H1 (cell line): ENCODE measurements around the gene SOBP. TPM values are rescaled to one million over a fixed set of nuclear protein-coding genes. Genes with fewer than 3 reads are reported as not detected.

ENCODE experiments used
- CTCF ChIA-PET: fragments of 300-600 bp; sonication (Branson Sonifier 250); formaldehyde crosslinking; loops from one replicate; lab custom pipeline; 2021; ENCODE audit not compliant: partially characterized antibody; lab: Charles Lee
- POLR2A ChIA-PET: fragments of 300-600 bp; sonication (Branson Sonifier 250); formaldehyde crosslinking; loops from one replicate; lab custom pipeline; 2021; ENCODE audit warnings: inconsistent platforms; ENCODE audit not compliant: partially characterized antibody; lab: Charles Lee
- DNase-seq, 2 experiments: peaks; one replicate each; pipeline versions ENCODE4 v3.0.0 to v3.0.0-alpha.2; 2010 to 2022; ENCODE audit warnings: low spot score in 2 of 2, low read depth in 1 of 2, mixed read lengths in 1 of 2
- FAIRE-seq: peaks from 2 replicates; lab custom pipeline; 2011; peaks lifted over from hg19 to GRCh38; lab: Jason Lieb, UNC
- H2AFZ ChIP-seq: 2 replicates; pipeline ENCODE4 v1.8.1; 2012; ENCODE audit warnings: low read length, inconsistent platforms
- H2AK5ac ChIP-seq: 2 replicates; pipeline ENCODE4 v1.6.1; 2013; ENCODE audit warnings: low read depth, low read length
- H2BK120ac ChIP-seq: replicated peaks from 2 replicates; pipeline ENCODE3; 2013; ENCODE audit warnings: low read depth, low read length, inconsistent platforms
- H2BK12ac ChIP-seq: 2 replicates; pipeline ENCODE4 v1.6.1; 2013; ENCODE audit warnings: low read depth, low read length
- H2BK15ac ChIP-seq: 2 replicates; pipeline ENCODE4 v1.6.1; 2013; ENCODE audit warnings: low read length
- H2BK20ac ChIP-seq: 2 replicates; pipeline ENCODE4 v1.6.1; 2013; ENCODE audit warnings: low read length
- H2BK5ac ChIP-seq: 2 replicates; pipeline ENCODE4 v1.6.1; 2013; ENCODE audit warnings: low read depth, low read length
- H3K14ac ChIP-seq: 2 replicates; pipeline ENCODE4 v1.6.1; 2013; ENCODE audit warnings: inconsistent platforms; ENCODE audit not compliant: insufficient read length
- H3K18ac ChIP-seq: 2 replicates; pipeline ENCODE4 v1.6.1; 2013; ENCODE audit warnings: low read length; ENCODE audit errors: extremely low read depth
- H3K23ac ChIP-seq: 2 replicates; pipeline ENCODE4 v1.6.1; 2013; ENCODE audit warnings: inconsistent platforms; ENCODE audit not compliant: insufficient read length
- H3K23me2 ChIP-seq: 2 replicates; pipeline ENCODE4 v1.6.1; 2013; ENCODE audit warnings: low read depth, low read length
- H3K27ac ChIP-seq: 2 replicates; pipeline ENCODE4 v1.6.1; 2011; ENCODE audit warnings: low read depth, low read length, inconsistent platforms
- H3K27me3 ChIP-seq, 4 experiments: replicated peaks in 1 of 4; 1 replicate in 1 of 4; 2 replicates in 3 of 4; pipeline versions ENCODE4 v1.6.1 to v1.8.1; 2011 to 2013; ENCODE audit warnings: low read length in 3 of 4, mild to moderate bottlenecking in 3 of 4, inconsistent platforms in 2 of 4, mixed read lengths in 2 of 4, moderate library complexity in 1 of 4; ENCODE audit not compliant: control insufficient read depth in 3 of 4, insufficient read depth in 3 of 4; ENCODE audit errors: extremely low read depth in 1 of 4
- H3K36me3 ChIP-seq, 4 experiments: 2 replicates each; pipeline versions ENCODE4 v1.6.1 to v1.8.1; 2011 to 2013; ENCODE audit warnings: mild to moderate bottlenecking in 4 of 4, low read length in 3 of 4, moderate library complexity in 2 of 4, control low read depth in 1 of 4, inconsistent platforms in 1 of 4; ENCODE audit not compliant: insufficient read depth in 4 of 4, control insufficient read depth in 2 of 4
- H3K4ac ChIP-seq: replicated peaks from 2 replicates; pipeline ENCODE3; 2013; ENCODE audit warnings: low read length, low read depth, mixed read lengths, inconsistent platforms; ENCODE audit not compliant: insufficient read length
- H3K4me1 ChIP-seq, 4 experiments: replicated peaks in 1 of 4; 1 replicate in 1 of 4; 2 replicates in 3 of 4; pipeline versions ENCODE4 v1.6.1 to v1.8.1; 2011 to 2013; ENCODE audit warnings: low read length in 3 of 4, inconsistent platforms in 2 of 4, mixed read lengths in 1 of 4; ENCODE audit not compliant: insufficient read depth in 4 of 4, control insufficient read depth in 3 of 4
- H3K4me2 ChIP-seq, 2 experiments: 2 replicates each; pipeline versions ENCODE4 v1.6.1 to v1.8.1; 2011 to 2013; ENCODE audit warnings: low read depth in 2 of 2, low read length in 2 of 2, control low read depth in 1 of 2, inconsistent platforms in 1 of 2, mild to moderate bottlenecking in 1 of 2; ENCODE audit not compliant: insufficient read depth in 1 of 2
- H3K4me3 ChIP-seq, 4 experiments: fragments of 200-600, 300-600 bp in 1 of 4; sonication (generic), shearing (Covaris generic), sonication (Bioruptor Twin) in 1 of 4; 2 replicates each; pipeline versions ENCODE4 v1.5.1 to v1.8.1; 2011 to 2016; ENCODE audit warnings: low read length in 4 of 4, low read depth in 3 of 4, control low read depth in 2 of 4, inconsistent platforms in 2 of 4, mild to moderate bottlenecking in 2 of 4, mixed read lengths in 1 of 4, moderate library complexity in 1 of 4; ENCODE audit not compliant: insufficient read depth in 2 of 4; ENCODE audit errors: extremely low read depth in 1 of 4
- H3K56ac ChIP-seq: replicated peaks from 2 replicates; pipeline ENCODE3; 2013; ENCODE audit warnings: low read depth, mild to moderate bottlenecking, mixed read lengths, low read length, inconsistent platforms; ENCODE audit not compliant: insufficient read length
- H3K79me1 ChIP-seq: 2 replicates; pipeline ENCODE4 v1.6.1; 2013; ENCODE audit warnings: low read depth, low read length, control low read depth
- H3K79me2 ChIP-seq, 2 experiments: 2 replicates each; pipeline versions ENCODE4 v1.6.1 to v1.8.1; 2012 to 2013; ENCODE audit warnings: low read length in 2 of 2, mild to moderate bottlenecking in 2 of 2, inconsistent platforms in 1 of 2; ENCODE audit not compliant: insufficient read depth in 2 of 2, control insufficient read depth in 1 of 2
- H3K9ac ChIP-seq, 4 experiments: replicated peaks in 1 of 4; 1 replicate in 1 of 4; 2 replicates in 3 of 4; pipeline versions ENCODE4 v1.6.1 to v1.8.1; 2011 to 2013; ENCODE audit warnings: low read depth in 3 of 4, low read length in 3 of 4, control low read depth in 2 of 4, mild to moderate bottlenecking in 2 of 4, moderate library complexity in 2 of 4, inconsistent platforms in 1 of 4; ENCODE audit errors: extremely low read depth in 1 of 4
- H3K9me3 ChIP-seq, 2 experiments: 2 replicates each; pipeline versions ENCODE4 v1.6.1 to v1.8.1; 2012 to 2013; ENCODE audit warnings: mild to moderate bottlenecking in 2 of 2, moderate library complexity in 2 of 2, control low read depth in 1 of 2, inconsistent platforms in 1 of 2, low read depth in 1 of 2, low read length in 1 of 2, mixed read lengths in 1 of 2; ENCODE audit not compliant: insufficient read depth in 2 of 2
- H4K20me1 ChIP-seq, 2 experiments: replicated peaks in 1 of 2; 2 replicates each; pipeline versions ENCODE3 to v1.8.1; 2011 to 2013; ENCODE audit warnings: inconsistent platforms in 2 of 2, low read length in 2 of 2, mild to moderate bottlenecking in 1 of 2; ENCODE audit not compliant: insufficient read depth in 2 of 2, control insufficient read depth in 1 of 2
- H4K5ac ChIP-seq: 2 replicates; pipeline ENCODE4 v1.6.1; 2013; ENCODE audit warnings: low read length, low read depth, mixed read lengths, inconsistent platforms; ENCODE audit not compliant: insufficient read length
- H4K8ac ChIP-seq: 2 replicates; pipeline ENCODE4 v1.8.0; 2013; ENCODE audit warnings: mild to moderate bottlenecking, moderate library complexity, low read length, inconsistent platforms; ENCODE audit not compliant: insufficient read depth; ENCODE audit errors: extremely low read depth
- H4K91ac ChIP-seq: replicated peaks from 2 replicates; pipeline ENCODE3; 2013; ENCODE audit warnings: low read length, mixed read lengths, inconsistent platforms; ENCODE audit not compliant: insufficient read length
- HDAC2 ChIP-seq, 2 experiments: fragments of 300-600 bp in 1 of 2; sonication (generic) in 1 of 2; IDR thresholded peaks; 2 replicates each; pipeline ENCODE4 v1.6.1; 2011 to 2012; ENCODE audit warnings: low read depth in 2 of 2, low read length in 2 of 2, mild to moderate bottlenecking in 2 of 2, moderate library complexity in 2 of 2, borderline replicate concordance in 1 of 2, inconsistent platforms in 1 of 2
- KDM1A ChIP-seq: fragments of 200-600, 300-600 bp; sonication (generic); IDR thresholded peaks from 2 replicates; pipeline ENCODE4 v1.7.1; 2016; ENCODE audit warnings: mild to moderate bottlenecking, low read length, borderline replicate concordance
- MAX ChIP-seq: IDR thresholded peaks from 2 replicates; pipeline ENCODE4 v1.6.1; 2012; ENCODE audit warnings: inconsistent platforms
- NANOG ChIP-seq: IDR thresholded peaks from 2 replicates; pipeline ENCODE4 v1.6.1; 2011; ENCODE audit warnings: low read length, low read depth, mild to moderate bottlenecking, inconsistent platforms; ENCODE audit not compliant: insufficient read depth, poor library complexity, severe bottlenecking
- NRF1 ChIP-seq: IDR thresholded peaks from 2 replicates; pipeline ENCODE4 v1.6.1; 2011; ENCODE audit warnings: mild to moderate bottlenecking, low read depth, low read length, improper control_type of control experiment
- SP1 ChIP-seq: IDR thresholded peaks from 2 replicates; pipeline ENCODE4 v1.6.1; 2011; ENCODE audit warnings: low read depth, low read length
- SP2 ChIP-seq: IDR thresholded peaks from 2 replicates; pipeline ENCODE4 v1.6.1; 2012; ENCODE audit warnings: mild to moderate bottlenecking, low read length, inconsistent platforms
- SP4 ChIP-seq: IDR thresholded peaks from 2 replicates; pipeline ENCODE4 v1.6.1; 2012; ENCODE audit warnings: low read length, inconsistent platforms
- SRF ChIP-seq: IDR thresholded peaks from 2 replicates; pipeline ENCODE4 v1.6.1; 2011; ENCODE audit warnings: mild to moderate bottlenecking, low read depth, low read length, moderate library complexity
- TCF12 ChIP-seq: IDR thresholded peaks from 2 replicates; pipeline ENCODE4 v1.6.1; 2011; ENCODE audit warnings: low read depth, mild to moderate bottlenecking, low read length
- WGBS, 2 experiments: shearing (Covaris generic) in 1 of 2; methylation state at CpG; one replicate each; pipeline versions ENCODE4 v1.1.6 to v1.1.7; 2013 to 2015; ENCODE audit warnings: low lambda C conversion rate in 2 of 2, mixed read lengths in 2 of 2, inconsistent platforms in 1 of 2, low coverage in 1 of 2, missing lambda C conversion rate in 1 of 2; ENCODE audit not compliant: insufficient replicate concordance in 2 of 2, insufficient coverage in 1 of 2, insufficient read length in 1 of 2; ENCODE audit errors: extremely low coverage in 1 of 2, missing lambda C conversion rate in 1 of 2; 5-methylcytosine and 5-hydroxymethylcytosine counted together
- polyA plus RNA-seq, 7 experiments: library from polyadenylated mRNA; depleted of rRNA in 3 of 7; stranded (reverse) in 5 of 7; unstranded in 2 of 7; fragments of >200 nt in 5 of 7; fragments of 200-250 nt in 2 of 7; gene quantifications; 1 replicate in 5 of 7; 2 replicates in 1 of 7; 4 replicates in 1 of 7; pipeline versions ENCODE4 v1.2.1 to v1.2.3, GENCODE V29; 2011 to 2013; ENCODE audit warnings: missing spikeins in 2 of 7, mixed read lengths in 2 of 7
- total RNA-seq: library from RNA; stranded (reverse); fragmentation: NEBNext Ultra II Directional; extraction: Animal tissue kit (Norgen Biotek cat#: 25700); gene quantifications from 2 replicates; pipeline ENCODE4 v1.2.1, GENCODE V29; 2021

The SOBP gene
- total and polyA plus RNA-seq, 2 of the 8 experiments (the other 6 are each of a cell fraction or from before 2014, with no cell fraction given): 0.45 to 6.2 TPM

GRCh38 chr6:107560657-107561056 is 70.7 kb downstream of the SOBP start:
- no peak overlapping the region for H3K56ac ChIP-seq
- 86% methylated on average over 4 of the region's 4 CpGs; no CpG with 5 or more reads in 1 of the 2 experiments for WGBS, 2 experiments
- no peak overlapping the region for H4K5ac ChIP-seq
- no peak overlapping the region for H2BK5ac ChIP-seq
- ChIA-PET CTCF (interaction anchor here (1.0 to 1.8 kb wide), 2 partner anchors 9 to 11 kb away, joined by 3 to 5 read pairs; no protein-coding TSS in a partner anchor), POLR2A (no interaction called here)
- no peaks in the 10 kb centered on the region for H3K23me2 ChIP-seq
- no peak overlapping the region for H2BK12ac ChIP-seq
- TF ChIP-seq SP4 (no peak), TCF12 (no peak), HDAC2 (IDR thresholded peaks at IDR 0.05; ENCODE audit: borderline replicate concordance in 1 of 2, low read depth in 2 of 2, low read length in 2 of 2) (peak; percentile 10 to 48; a peak in 1 of 4 replicates), MAX (no peak), SRF (no peak), SP1 (0 out of 2 replicates have a peak, but pooled peaks have one; percentile 9), SP2 (no peak), NANOG (peak; percentile 33), KDM1A (peak; percentile 53; the same call in 1 of the 2 replicates), NRF1 (no peak)
- no peak overlapping the region for H4K8ac ChIP-seq
- no peak overlapping the region for H3K4me3 ChIP-seq
- H2AFZ ChIP-seq: no peak overlapping the region
- H4K91ac ChIP-seq: no peak overlapping the region
- no peaks in the 10 kb centered on the region for H3K79me1 ChIP-seq
- no peak overlapping the region for H2BK120ac ChIP-seq
- peak; percentile 39 for FAIRE-seq
- no peak overlapping the region for H3K27ac ChIP-seq
- H3K4me2 ChIP-seq: no peak overlapping the region; a peak in 2 of 4 replicates
- no peak overlapping the region for H2AK5ac ChIP-seq
- no peak overlapping the region for H2BK20ac ChIP-seq
- H3K23ac ChIP-seq: no peak overlapping the region
- H3K18ac ChIP-seq: no peak overlapping the region
- H3K9me3 ChIP-seq: no peaks in the 10 kb centered on the region
- no peaks in the 10 kb centered on the region for H3K79me2 ChIP-seq
- no peak overlapping the region for H3K4ac ChIP-seq
- no peaks in the 10 kb centered on the region for H3K36me3 ChIP-seq
- no peaks in the 10 kb centered on the region for H3K27me3 ChIP-seq
- no peak for DNase-seq
- no peak overlapping the region for H2BK15ac ChIP-seq
- no peaks in the 10 kb centered on the region for H4K20me1 ChIP-seq
- H3K4me1 ChIP-seq: peaks cover 0 to 7% (median 3%) of the 10 kb centered on the region in 4 experiments; a peak in 5 of 7 replicates
- no peak overlapping the region for H3K14ac ChIP-seq
- H3K9ac ChIP-seq: no peak overlapping the region; a peak in 1 of 7 replicates
